Measurements from ENCODE around the gene ZMIZ1. TPM values are rescaled to one million over a fixed set of nuclear protein-coding genes. Genes with fewer than 3 reads are reported as not detected.

ZMIZ1 gene
- polyA plus RNA-seq, 1 donor from 2014 or later: 26.8 TPM

DNA sequence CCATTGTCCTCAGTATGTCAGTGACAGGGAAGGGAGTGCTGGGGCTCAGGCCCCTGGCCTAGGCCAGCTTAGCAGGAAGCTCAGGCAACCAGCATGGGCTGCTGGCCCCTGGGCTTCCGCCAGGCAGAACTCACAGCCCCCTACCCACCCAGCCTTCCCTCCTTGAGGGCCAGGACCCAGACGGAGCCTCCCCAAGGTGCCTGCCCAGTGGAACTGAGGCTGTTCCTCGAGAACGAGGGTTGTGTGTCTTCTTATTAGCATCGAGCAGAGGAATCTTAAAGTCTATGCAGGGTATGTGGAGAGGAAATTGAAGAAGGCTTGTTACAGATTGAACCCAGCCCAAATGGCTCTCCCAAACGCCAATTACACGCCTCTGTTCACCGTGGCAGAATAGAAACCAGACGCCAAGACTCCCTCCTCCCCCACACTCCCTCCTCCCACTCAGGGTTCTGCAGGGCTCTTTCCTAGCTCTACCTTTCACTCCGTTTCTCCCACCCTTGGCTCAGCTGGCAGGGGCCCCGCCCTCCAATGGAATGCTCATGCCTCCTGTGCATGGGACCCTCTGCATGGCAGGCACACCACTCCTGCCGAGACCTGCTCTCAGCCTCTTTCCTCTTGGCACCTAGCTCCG, 134.4 kb downstream of the ZMIZ1 start:
- no peak overlapping the region for H3K4me3 ChIP-seq (ENCODE audit: low read length)
- peaks cover 5% of the 10 kb centered on the region for H3K36me3 ChIP-seq (ENCODE audit: insufficient read depth, low read length)
- no peaks in the 10 kb centered on the region for H4K20me1 ChIP-seq (ENCODE audit: insufficient read depth)
- H3K9me2 ChIP-seq (ENCODE audit: insufficient read depth, low read length): no peaks in the 10 kb centered on the region
- H2AFZ ChIP-seq (ENCODE audit: low read depth, low read length): no peak overlapping the region
- no peak overlapping the region for H3K4me2 ChIP-seq (ENCODE audit: low read length)
- H3K9me3 ChIP-seq (ENCODE audit: low read length): no peaks in the 10 kb centered on the region
- H3F3A ChIP-seq (ENCODE audit: insufficient read depth, low read length, poor library complexity, severe bottlenecking): no peaks in the 10 kb centered on the region
- no peaks in the 10 kb centered on the region for H3K27me3 ChIP-seq (ENCODE audit: insufficient read depth, low read depth, low read length)
- TF ChIP-seq, protein P1, sequence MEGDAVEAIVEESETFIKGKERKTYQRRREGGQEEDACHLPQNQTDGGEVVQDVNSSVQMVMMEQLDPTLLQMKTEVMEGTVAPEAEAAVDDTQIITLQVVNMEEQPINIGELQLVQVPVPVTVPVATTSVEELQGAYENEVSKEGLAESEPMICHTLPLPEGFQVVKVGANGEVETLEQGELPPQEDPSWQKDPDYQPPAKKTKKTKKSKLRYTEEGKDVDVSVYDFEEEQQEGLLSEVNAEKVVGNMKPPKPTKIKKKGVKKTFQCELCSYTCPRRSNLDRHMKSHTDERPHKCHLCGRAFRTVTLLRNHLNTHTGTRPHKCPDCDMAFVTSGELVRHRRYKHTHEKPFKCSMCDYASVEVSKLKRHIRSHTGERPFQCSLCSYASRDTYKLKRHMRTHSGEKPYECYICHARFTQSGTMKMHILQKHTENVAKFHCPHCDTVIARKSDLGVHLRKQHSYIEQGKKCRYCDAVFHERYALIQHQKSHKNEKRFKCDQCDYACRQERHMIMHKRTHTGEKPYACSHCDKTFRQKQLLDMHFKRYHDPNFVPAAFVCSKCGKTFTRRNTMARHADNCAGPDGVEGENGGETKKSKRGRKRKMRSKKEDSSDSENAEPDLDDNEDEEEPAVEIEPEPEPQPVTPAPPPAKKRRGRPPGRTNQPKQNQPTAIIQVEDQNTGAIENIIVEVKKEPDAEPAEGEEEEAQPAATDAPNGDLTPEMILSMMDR (IDR thresholded peaks at IDR 0.05; ENCODE audit: poor library complexity, severe bottlenecking): no peak
- TF ChIP-seq TAF1 (IDR thresholded peaks at IDR 0.05; ENCODE audit: low read depth) (no peak), SMC3 (conservative IDR thresholded peaks at IDR 0.05; ENCODE audit: poor library complexity) (no peak), EZH2 (IDR thresholded peaks at IDR 0.05; ENCODE audit: borderline replicate concordance, insufficient read depth, low read length, poor library complexity, severe bottlenecking) (no peak), MXI1 (conservative IDR thresholded peaks at IDR 0.05; ENCODE audit: poor library complexity, severe bottlenecking) (no peak), POLR2AphosphoS5 (IDR thresholded peaks at IDR 0.05) (no peak), RAD21 (conservative IDR thresholded peaks at IDR 0.05) (no peak)
- TF ChIP-seq, protein P2, sequence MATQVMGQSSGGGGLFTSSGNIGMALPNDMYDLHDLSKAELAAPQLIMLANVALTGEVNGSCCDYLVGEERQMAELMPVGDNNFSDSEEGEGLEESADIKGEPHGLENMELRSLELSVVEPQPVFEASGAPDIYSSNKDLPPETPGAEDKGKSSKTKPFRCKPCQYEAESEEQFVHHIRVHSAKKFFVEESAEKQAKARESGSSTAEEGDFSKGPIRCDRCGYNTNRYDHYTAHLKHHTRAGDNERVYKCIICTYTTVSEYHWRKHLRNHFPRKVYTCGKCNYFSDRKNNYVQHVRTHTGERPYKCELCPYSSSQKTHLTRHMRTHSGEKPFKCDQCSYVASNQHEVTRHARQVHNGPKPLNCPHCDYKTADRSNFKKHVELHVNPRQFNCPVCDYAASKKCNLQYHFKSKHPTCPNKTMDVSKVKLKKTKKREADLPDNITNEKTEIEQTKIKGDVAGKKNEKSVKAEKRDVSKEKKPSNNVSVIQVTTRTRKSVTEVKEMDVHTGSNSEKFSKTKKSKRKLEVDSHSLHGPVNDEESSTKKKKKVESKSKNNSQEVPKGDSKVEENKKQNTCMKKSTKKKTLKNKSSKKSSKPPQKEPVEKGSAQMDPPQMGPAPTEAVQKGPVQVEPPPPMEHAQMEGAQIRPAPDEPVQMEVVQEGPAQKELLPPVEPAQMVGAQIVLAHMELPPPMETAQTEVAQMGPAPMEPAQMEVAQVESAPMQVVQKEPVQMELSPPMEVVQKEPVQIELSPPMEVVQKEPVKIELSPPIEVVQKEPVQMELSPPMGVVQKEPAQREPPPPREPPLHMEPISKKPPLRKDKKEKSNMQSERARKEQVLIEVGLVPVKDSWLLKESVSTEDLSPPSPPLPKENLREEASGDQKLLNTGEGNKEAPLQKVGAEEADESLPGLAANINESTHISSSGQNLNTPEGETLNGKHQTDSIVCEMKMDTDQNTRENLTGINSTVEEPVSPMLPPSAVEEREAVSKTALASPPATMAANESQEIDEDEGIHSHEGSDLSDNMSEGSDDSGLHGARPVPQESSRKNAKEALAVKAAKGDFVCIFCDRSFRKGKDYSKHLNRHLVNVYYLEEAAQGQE (IDR thresholded peaks at IDR 0.05; ENCODE audit: borderline replicate concordance): no peak
- no peak overlapping the region for H3K27ac ChIP-seq (ENCODE audit: low read length)
- H3K9ac ChIP-seq (ENCODE audit: low read length): no peak overlapping the region
- no peaks in the 10 kb centered on the region for H3K79me2 ChIP-seq (replicated peaks; ENCODE audit: insufficient read depth, low read length)

DNA sequence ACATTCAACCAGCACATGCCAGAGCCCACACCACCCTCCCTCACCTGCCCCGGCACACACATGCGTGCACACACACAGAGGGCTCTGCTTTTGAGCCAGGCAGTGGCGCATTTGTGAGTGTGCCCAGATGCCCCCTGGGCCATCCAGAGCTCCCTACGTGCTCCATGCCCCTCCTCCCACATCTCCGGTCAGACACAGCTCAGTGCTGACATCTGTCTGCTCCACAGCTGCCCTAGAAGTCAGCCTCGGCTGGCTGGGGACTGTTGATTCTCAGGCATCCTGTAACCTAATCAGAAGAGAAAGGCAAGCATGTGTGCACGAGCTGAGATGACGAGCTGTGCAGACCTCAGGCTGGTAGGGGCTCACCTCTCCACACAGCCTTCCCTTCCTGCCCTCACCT, 135.1 kb downstream of the ZMIZ1 start:
- Histone ChIP-seq H4K20me1 (ENCODE audit: insufficient read depth) (no peaks in the 10 kb centered on the region), H3K27ac (ENCODE audit: low read length) (no peak overlapping the region), H2AFZ (ENCODE audit: low read depth, low read length) (no peak overlapping the region), H3K9me2 (ENCODE audit: insufficient read depth, low read length) (no peaks in the 10 kb centered on the region), H3K36me3 (ENCODE audit: insufficient read depth, low read length) (peaks cover 5% of the 10 kb centered on the region), H3K4me2 (ENCODE audit: low read length) (no peak overlapping the region), H3K9ac (ENCODE audit: low read length) (no peak overlapping the region), H3K4me3 (ENCODE audit: low read length) (no peak overlapping the region), H3K79me2 (replicated peaks; ENCODE audit: insufficient read depth, low read length) (no peaks in the 10 kb centered on the region), H3K27me3 (ENCODE audit: insufficient read depth, low read depth, low read length) (no peaks in the 10 kb centered on the region), H3F3A (ENCODE audit: insufficient read depth, low read length, poor library complexity, severe bottlenecking) (no peaks in the 10 kb centered on the region), H3K9me3 (ENCODE audit: low read length) (no peaks in the 10 kb centered on the region)
- TF ChIP-seq MXI1 (conservative IDR thresholded peaks at IDR 0.05; ENCODE audit: poor library complexity, severe bottlenecking) (no peak), TAF1 (IDR thresholded peaks at IDR 0.05; ENCODE audit: low read depth) (no peak), SMC3 (conservative IDR thresholded peaks at IDR 0.05; ENCODE audit: poor library complexity) (no peak), EP300 (conservative IDR thresholded peaks at IDR 0.05; ENCODE audit: poor library complexity, severe bottlenecking) (no peak), RAD21 (conservative IDR thresholded peaks at IDR 0.05) (no peak), POLR2AphosphoS5 (IDR thresholded peaks at IDR 0.05) (no peak), EZH2 (IDR thresholded peaks at IDR 0.05; ENCODE audit: borderline replicate concordance, insufficient read depth, low read length, poor library complexity, severe bottlenecking) (no peak)
- TF ChIP-seq, protein P1 (IDR thresholded peaks at IDR 0.05; ENCODE audit: poor library complexity, severe bottlenecking): no peak
- TF ChIP-seq, protein P2 (IDR thresholded peaks at IDR 0.05; ENCODE audit: borderline replicate concordance): no peak
